ENCODE results near the gene TMEM72. TPM values are rescaled to one million over a fixed set of nuclear protein-coding genes. Genes with fewer than 3 reads are reported as not detected.

Gene TMEM72
- total and polyA plus RNA-seq, 5 donors = 0.14 to 0.71 (median 0.26) TPM; not detected in 1

DNA sequence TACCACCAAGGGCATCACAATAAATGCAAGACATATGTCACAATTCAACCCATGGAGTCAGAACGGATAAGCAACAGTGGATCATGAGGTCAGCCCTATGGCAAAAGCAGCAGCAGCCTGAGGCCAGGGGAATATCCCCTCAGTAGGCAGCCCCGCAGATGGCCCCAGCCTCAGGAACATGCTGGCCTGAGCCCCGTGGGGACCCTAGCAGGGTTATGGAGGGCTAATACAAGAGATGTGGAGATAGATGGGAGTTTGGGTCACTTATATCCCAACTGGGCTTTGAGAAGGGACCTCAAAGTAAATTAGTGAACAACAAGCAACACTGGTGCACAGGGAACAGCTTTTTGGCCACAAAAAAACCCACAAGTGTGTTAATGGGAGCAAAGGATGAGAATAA, 9.1 kb downstream of the TMEM72 start:
- 90% methylated on average over 3 of the region's 3 CpGs for WGBS
- DNase-seq (no peak), ATAC-seq (no peak)
- intact Hi-C loops (cut with DNase I) = no loop called here
- Histone ChIP-seq H3K9me3 (ENCODE audit: control insufficient read depth, low read length) (no peaks in the 10 kb centered on the region), H3K27me3 (ENCODE audit: control insufficient read depth, insufficient read depth) (no peaks in the 10 kb centered on the region), H3K4me3 (ENCODE audit: low read length) (no peak overlapping the region), H3K27ac (ENCODE audit: low read length) (no peak overlapping the region), H3K4me1 (ENCODE audit: control insufficient read depth, insufficient read depth, low read length) (no peaks in the 10 kb centered on the region)

DNA sequence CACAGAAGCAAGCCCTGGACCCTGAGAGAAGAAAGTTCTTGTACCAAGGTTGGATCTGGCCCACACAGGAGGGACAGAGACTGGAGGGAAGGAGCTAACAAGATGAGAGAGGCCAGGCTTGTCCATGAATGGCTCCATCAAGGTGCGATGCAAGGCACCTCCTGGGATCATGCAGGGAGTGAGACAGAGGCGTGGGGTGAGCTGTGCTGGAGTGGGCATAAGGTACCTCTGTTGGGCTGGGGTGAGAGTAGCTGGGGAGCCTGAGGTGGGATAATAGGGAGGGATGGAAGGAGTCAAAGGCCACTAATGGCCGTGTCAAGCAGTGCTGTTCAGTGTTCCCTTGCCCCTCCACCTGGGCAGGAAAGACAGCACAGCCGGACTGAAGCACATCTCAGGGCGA, 9.9 kb downstream of the TMEM72 start:
- no peak overlapping the region for H3K27ac ChIP-seq (ENCODE audit: low read length)
- H3K27me3 ChIP-seq (ENCODE audit: control insufficient read depth, insufficient read depth) = no peaks in the 10 kb centered on the region
- no peak for DNase-seq
- ATAC-seq = no peak
- intact Hi-C loops (cut with DNase I) = no loop called here
- 94% methylated on average over 5 of the region's 5 CpGs for WGBS
- H3K9me3 ChIP-seq (ENCODE audit: control insufficient read depth, low read length) = no peaks in the 10 kb centered on the region
- H3K4me1 ChIP-seq (ENCODE audit: control insufficient read depth, insufficient read depth, low read length) = no peaks in the 10 kb centered on the region
- no peak overlapping the region for H3K4me3 ChIP-seq (ENCODE audit: low read length)

DNA sequence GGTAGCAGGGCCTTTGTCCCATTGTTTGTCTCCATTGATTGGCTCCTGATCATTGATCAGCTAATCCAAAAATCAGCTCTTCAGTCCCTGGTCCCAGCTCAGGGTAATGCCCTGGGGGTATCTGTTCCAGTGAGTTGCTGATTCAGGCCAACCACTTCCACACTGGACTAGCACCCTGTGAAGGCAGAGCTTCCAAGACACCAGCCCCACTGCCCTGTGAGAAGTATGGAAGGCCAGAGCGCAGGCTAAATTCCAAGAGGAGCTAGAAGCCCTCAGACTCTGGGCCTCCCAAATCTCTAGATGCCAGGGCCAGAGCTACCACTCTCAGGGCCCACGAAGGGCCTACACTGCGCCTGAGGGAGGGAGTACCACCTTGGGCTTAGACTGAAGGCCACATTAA, 10.4 kb downstream of the TMEM72 start:
- no peak overlapping the region for H3K27ac ChIP-seq (ENCODE audit: low read length)
- no peaks in the 10 kb centered on the region for H3K27me3 ChIP-seq (ENCODE audit: control insufficient read depth, insufficient read depth)
- WGBS = 96% methylated on average over 3 of the region's 3 CpGs
- ATAC-seq = no peak
- intact Hi-C loops (cut with DNase I) = no loop called here
- no peaks in the 10 kb centered on the region for H3K9me3 ChIP-seq (ENCODE audit: control insufficient read depth, low read length)
- no peak for DNase-seq
- H3K4me3 ChIP-seq (ENCODE audit: low read length) = no peak overlapping the region
- H3K4me1 ChIP-seq (ENCODE audit: control insufficient read depth, insufficient read depth, low read length) = no peaks in the 10 kb centered on the region

DNA sequence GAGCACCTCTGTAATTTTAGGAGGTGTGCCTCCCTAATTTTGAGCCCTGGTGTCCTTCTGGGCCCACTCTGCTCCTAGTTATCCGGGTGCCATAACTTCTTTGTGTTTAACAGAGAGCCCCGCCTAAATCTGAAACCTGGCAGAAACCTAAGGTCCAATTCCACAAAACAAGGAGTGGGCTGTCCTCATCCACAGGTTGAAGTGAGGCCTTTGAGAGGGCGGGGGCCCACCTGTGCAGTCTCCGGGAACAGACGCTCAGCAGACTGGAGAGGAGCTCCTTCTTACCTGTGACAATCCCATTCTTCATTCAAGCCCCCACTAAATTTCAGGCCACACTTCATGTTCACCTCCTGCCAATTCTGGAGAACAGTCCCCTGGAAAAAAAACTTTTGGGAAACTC, 10.9 kb downstream of the TMEM72 start:
- no peaks in the 10 kb centered on the region for H3K27me3 ChIP-seq (ENCODE audit: control insufficient read depth, insufficient read depth)
- DNase-seq (no peak), ATAC-seq (no peak)
- H3K4me1 ChIP-seq (ENCODE audit: control insufficient read depth, insufficient read depth, low read length) = no peaks in the 10 kb centered on the region
- H3K4me3 ChIP-seq (ENCODE audit: low read length) = no peak overlapping the region
- WGBS = 95% methylated on average over 5 of the region's 5 CpGs
- intact Hi-C loops (cut with DNase I) = no loop called here
- no peak overlapping the region for H3K27ac ChIP-seq (ENCODE audit: low read length)
- H3K9me3 ChIP-seq (ENCODE audit: control insufficient read depth, low read length) = no peaks in the 10 kb centered on the region

DNA sequence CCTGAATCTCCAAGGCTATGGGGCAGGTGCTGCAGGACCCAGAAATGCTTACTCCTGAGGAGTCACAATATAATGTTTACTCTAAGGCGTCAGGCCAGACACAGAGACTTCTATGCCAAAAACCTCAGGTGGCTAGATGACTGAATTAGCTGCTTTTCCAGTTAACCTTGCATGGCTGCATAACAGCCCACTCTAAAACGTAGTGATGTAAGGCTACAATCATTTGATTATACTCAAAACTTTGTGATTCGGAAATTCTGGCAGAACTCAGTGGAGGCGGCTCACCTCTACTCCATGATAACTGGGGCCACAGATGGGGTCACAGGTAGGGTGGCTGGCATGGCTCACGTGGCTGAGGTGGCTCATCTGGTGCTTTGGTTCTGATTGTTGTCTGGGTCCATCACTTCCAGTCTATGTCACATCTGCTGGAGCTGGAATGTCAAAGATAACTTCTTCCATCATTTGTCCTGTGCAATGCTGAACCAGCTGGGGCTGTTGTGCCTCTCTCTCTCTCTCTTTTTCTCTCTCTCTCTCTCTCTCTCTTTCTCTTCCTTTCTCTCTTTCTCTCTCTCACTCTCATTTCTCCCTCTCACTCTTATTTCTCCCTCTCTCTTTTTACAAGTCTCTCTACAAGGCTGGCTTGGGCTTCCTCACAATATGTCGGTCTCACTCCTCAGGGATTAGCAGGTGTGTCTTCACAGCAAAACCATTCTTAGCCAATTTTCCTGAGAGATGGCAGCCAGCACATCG, 11.8 kb downstream of the TMEM72 start:
- Histone ChIP-seq H3K4me1 (ENCODE audit: control insufficient read depth, insufficient read depth, low read length) (no peaks in the 10 kb centered on the region), H3K9me3 (ENCODE audit: control insufficient read depth, low read length) (no peaks in the 10 kb centered on the region), H3K4me3 (ENCODE audit: low read length) (no peak overlapping the region), H3K27ac (ENCODE audit: low read length) (no peak overlapping the region), H3K27me3 (ENCODE audit: control insufficient read depth, insufficient read depth) (no peaks in the 10 kb centered on the region)
- no peak for ATAC-seq
- no peak for DNase-seq
- intact Hi-C loops (cut with DNase I) = no loop called here
- WGBS = 88% methylated on average over 7 of the region's 7 CpGs

DNA sequence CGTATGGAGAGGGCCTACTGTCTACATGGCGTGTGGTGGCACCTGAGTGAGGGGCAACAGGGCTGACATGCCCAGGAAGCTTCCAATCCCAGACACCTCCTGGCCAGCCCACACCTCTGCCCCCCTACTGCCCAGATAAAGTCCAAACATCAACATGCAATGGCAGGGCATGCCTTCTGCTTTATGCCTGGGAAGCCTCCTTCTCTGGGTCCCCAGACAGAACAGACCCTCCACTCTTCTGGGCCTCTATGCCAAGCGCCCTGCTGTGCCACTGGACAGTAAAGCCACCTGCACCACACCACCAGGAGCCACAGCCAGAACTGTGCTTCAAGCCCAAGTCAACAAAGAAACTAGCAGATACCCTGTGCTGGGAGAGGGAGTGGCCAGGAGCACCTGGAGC, 12.5 kb downstream of the TMEM72 start:
- H3K9me3 ChIP-seq (ENCODE audit: control insufficient read depth, low read length) = no peaks in the 10 kb centered on the region
- no peaks in the 10 kb centered on the region for H3K4me1 ChIP-seq (ENCODE audit: control insufficient read depth, insufficient read depth, low read length)
- 91% methylated on average over 3 of the region's 3 CpGs for WGBS
- H3K27ac ChIP-seq (ENCODE audit: low read length) = no peak overlapping the region
- intact Hi-C loops (cut with DNase I) = no loop called here
- no peak for ATAC-seq
- no peaks in the 10 kb centered on the region for H3K27me3 ChIP-seq (ENCODE audit: control insufficient read depth, insufficient read depth)
- no peak for DNase-seq
- H3K4me3 ChIP-seq (ENCODE audit: low read length) = no peak overlapping the region

DNA sequence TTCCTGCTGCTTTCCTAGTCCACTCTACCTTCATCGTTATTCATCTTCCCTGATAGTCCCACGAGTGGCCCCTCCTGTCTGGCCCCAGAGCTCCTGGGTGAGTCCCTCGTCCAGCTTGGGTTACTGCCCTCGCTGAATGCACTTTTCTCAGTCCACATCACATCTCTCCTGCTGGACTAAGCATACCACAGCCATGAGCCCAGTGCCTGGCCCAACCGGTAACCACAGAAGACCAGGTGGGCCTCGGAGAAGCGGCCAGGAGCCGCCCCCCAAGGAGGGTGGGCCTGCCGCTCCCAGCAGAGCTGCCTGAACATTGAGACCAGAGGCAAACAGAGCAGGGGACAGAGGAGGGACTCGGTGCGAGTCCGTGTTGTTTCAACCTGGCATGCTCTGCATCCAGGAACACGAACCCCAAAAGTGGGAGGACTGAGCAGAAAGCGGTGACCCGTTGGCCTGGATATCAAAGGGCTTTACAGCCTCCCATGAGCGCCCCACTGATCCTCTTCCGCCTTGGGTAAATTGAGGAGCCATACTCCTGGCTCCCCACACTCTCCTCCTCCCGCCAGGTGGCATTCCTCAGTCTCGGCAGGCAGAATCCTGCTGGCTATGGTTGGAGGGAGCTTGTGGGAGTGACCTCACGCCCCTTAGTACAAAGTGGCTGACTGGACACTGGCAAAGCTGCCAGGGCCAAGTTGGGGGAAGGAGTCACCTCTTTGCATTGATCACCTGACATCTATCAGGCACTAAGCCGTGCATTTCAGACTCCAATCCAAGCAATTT, 13.3 kb downstream of the TMEM72 start:
- DNase-seq (no peak), ATAC-seq (no peak)
- 88% methylated on average over 21 of the region's 21 CpGs for WGBS
- intact Hi-C loops (cut with DNase I) = no loop called here
- Histone ChIP-seq H3K27ac (ENCODE audit: low read length) (no peak overlapping the region), H3K27me3 (ENCODE audit: control insufficient read depth, insufficient read depth) (no peaks in the 10 kb centered on the region), H3K4me1 (ENCODE audit: control insufficient read depth, insufficient read depth, low read length) (no peaks in the 10 kb centered on the region), H3K9me3 (ENCODE audit: control insufficient read depth, low read length) (no peaks in the 10 kb centered on the region), H3K4me3 (ENCODE audit: low read length) (no peak overlapping the region)

DNA sequence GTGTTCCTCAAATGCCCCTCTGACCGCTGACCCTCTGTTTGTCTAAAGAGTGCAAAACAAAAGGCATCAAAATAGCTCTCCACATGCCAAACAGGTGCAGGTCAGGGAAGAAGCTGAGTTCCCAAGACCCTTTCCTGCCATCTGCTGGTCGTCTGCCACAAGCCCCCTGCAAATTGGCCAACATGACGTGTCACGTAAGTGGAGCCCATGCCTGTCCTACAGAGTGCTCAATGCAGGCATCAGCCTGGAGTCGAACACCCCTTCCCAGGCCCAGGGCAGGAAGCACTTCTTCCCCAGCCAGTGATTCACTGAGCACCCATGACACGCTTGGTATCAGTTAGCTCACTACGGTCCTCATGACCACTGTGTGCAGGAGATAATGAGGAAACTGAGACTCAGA, 14.1 kb downstream of the TMEM72 start:
- H3K27ac ChIP-seq (ENCODE audit: low read length) = no peak overlapping the region
- H3K27me3 ChIP-seq (ENCODE audit: control insufficient read depth, insufficient read depth) = no peaks in the 10 kb centered on the region
- DNase-seq (no peak), ATAC-seq (no peak)
- H3K9me3 ChIP-seq (ENCODE audit: control insufficient read depth, low read length) = no peaks in the 10 kb centered on the region
- WGBS = 49% methylated on average over 7 of the region's 7 CpGs
- intact Hi-C loops (cut with DNase I) = no loop called here
- no peak overlapping the region for H3K4me3 ChIP-seq (ENCODE audit: low read length)
- no peaks in the 10 kb centered on the region for H3K4me1 ChIP-seq (ENCODE audit: control insufficient read depth, insufficient read depth, low read length)

DNA sequence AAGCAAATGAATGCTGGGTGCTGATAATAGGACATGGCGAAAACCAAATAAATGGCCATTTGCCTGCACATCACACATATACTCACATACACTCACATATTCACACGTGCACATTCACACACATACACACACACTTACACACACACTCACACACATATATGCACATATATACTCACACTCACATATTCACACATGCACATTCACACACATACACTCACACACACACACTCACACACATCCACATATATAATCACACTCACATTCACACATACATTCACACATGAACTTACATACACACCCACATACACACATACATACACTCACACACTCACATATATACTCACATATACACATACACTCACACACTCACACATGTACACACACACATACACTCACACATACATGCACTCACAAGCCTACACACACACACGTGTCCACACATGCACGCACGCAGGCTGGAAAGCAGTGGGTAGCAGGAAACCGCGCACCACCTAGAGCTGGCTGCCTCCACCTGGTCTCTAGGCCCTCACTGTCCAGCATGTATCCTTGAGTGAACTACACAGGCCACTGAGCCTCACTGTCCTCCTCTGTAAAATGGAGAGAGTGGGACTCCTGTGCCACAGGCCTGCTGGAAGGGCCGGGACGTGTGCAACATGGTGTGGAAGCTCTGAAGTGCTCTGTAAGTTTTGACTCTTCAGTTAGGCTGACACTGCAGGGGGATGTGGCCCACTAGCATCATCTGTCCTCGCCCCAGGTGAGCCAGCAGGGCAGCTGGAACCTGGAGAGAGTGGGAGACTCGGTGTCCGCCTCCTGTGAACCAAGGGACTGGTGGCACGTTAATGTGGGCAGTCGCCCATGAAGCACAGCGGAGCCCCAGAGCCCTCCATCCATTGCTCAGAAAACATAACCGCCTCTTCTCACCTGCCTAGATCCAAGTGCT, 14.9 kb downstream of the TMEM72 start:
- Histone ChIP-seq H3K27me3 (ENCODE audit: control insufficient read depth, insufficient read depth) (no peaks in the 10 kb centered on the region), H3K4me3 (ENCODE audit: low read length) (no peak overlapping the region), H3K27ac (ENCODE audit: low read length) (no peak overlapping the region), H3K9me3 (ENCODE audit: control insufficient read depth, low read length) (no peaks in the 10 kb centered on the region), H3K4me1 (ENCODE audit: control insufficient read depth, insufficient read depth, low read length) (no peaks in the 10 kb centered on the region)
- ATAC-seq (no peak), DNase-seq (no peak)
- intact Hi-C loops (cut with DNase I) = no loop called here
- WGBS = 92% methylated on average over 16 of the region's 16 CpGs

DNA sequence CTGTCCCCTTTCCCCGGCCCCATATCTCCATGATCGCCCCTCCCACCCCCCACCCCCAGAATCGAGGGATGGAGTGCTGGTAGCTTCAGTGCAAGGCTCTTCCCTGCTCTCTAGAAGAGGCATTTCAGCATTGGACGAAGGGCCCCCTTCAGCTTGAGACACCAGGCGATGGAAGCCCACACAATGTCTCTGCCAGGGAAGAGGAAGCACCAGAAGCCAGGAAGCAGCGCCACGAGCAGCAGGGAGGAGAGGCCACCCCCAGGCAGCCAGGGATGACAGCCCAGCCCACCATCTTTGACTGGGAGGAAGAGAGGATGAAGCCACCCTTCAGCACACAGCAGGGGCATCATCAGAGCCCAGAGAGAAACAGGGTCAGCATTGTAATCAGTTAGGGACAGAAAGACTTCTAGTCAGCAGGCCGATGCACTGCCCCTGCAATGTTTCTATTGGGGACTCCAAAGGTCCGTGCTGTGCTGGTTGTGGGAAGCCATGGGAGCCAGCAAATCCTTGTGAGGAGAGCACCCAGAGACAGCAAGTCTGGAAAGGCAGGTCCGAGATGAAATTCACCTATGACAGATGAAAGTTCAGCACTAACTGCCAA, 15.7 kb downstream of the TMEM72 start:
- intact Hi-C loops (cut with DNase I) = no loop called here
- Histone ChIP-seq H3K4me3 (ENCODE audit: low read length) (no peak overlapping the region), H3K9me3 (ENCODE audit: control insufficient read depth, low read length) (no peaks in the 10 kb centered on the region), H3K27me3 (ENCODE audit: control insufficient read depth, insufficient read depth) (no peaks in the 10 kb centered on the region), H3K4me1 (ENCODE audit: control insufficient read depth, insufficient read depth, low read length) (no peaks in the 10 kb centered on the region), H3K27ac (ENCODE audit: low read length) (no peak overlapping the region)
- no peak for DNase-seq
- 57% methylated on average over 10 of the region's 10 CpGs for WGBS
- no peak for ATAC-seq

Measured in right cardiac atrium (tissue), 5 donors.